GM23338 (cell line): ENCODE measurements around the gene HDAC9.

Experiments
- CREB1 ChIP-seq: fragments of 250-450 bp; sonication (Bioruptor Pico); IDR thresholded peaks from 2 replicates; pipeline ENCODE4 v1.5.0; 2020; ENCODE audit warnings: low read depth, mild to moderate bottlenecking, moderate library complexity
- EZH2 ChIP-seq: fragments of 200-600 bp; sonication (generic); IDR thresholded peaks from one replicate; pipeline ENCODE4 v1.8.0; 2017; ENCODE audit warnings: antibody characterized with exemption, mild to moderate bottlenecking, low read depth; ENCODE audit not compliant: unreplicated experiment
- EZH2phosphoT487 ChIP-seq: fragments of 200-600 bp; sonication (generic); IDR thresholded peaks from one replicate; pipeline ENCODE4 v1.8.1; 2018; ENCODE audit warnings: antibody characterized with exemption; ENCODE audit not compliant: unreplicated experiment
- JUNB ChIP-seq: IDR thresholded peaks from one replicate; pipeline ENCODE4 v1.6.1; 2016; ENCODE audit warnings: antibody characterized with exemption; ENCODE audit not compliant: unreplicated experiment
- NANOG ChIP-seq: IDR thresholded peaks from 2 replicates; pipeline ENCODE4 v1.6.1; 2016; ENCODE audit warnings: antibody characterized with exemption, borderline replicate concordance
- POLR2AphosphoS5 ChIP-seq: IDR thresholded peaks from 2 replicates; pipeline ENCODE4 v1.6.1; 2016; ENCODE audit warnings: antibody characterized with exemption, low read depth
- STAT1 ChIP-seq: IDR thresholded peaks from one replicate; pipeline ENCODE4 v1.6.1; 2016; ENCODE audit warnings: antibody characterized with exemption; ENCODE audit not compliant: unreplicated experiment
- ZNF114 ChIP-seq: fragments of 250-450 bp; sonication (Bioruptor Pico); IDR thresholded peaks from 2 replicates; pipeline ENCODE4 v1.5.0; 2020; ENCODE audit warnings: mild to moderate bottlenecking, moderate library complexity
- ZNF331 ChIP-seq: fragments of 250-450 bp; sonication (Bioruptor Pico); IDR thresholded peaks from 2 replicates; pipeline ENCODE4 v1.5.0; 2020; ENCODE audit warnings: low read depth, mild to moderate bottlenecking, moderate library complexity
- TF ChIP-seq, protein P1 (sequence below), 2 experiments: fragments of 200-600 bp in 1 of 2; sonication (generic) in 1 of 2; conservative IDR thresholded peaks; 2 replicates each; pipeline versions ENCODE4 v1.5.1 to v1.6.1; 2016 to 2017; ENCODE audit warnings: antibody characterized with exemption in 2 of 2, low read depth in 2 of 2, mild to moderate bottlenecking in 2 of 2, moderate library complexity in 1 of 2
- TF ChIP-seq, protein P2 (sequence below): IDR thresholded peaks from 2 replicates; pipeline ENCODE4 v1.6.1; 2016; ENCODE audit warnings: antibody characterized with exemption
- TF ChIP-seq, protein P3 (sequence below): IDR thresholded peaks from one replicate; pipeline ENCODE4 v1.6.1; 2018; ENCODE audit warnings: antibody characterized with exemption; ENCODE audit not compliant: unreplicated experiment
- TF ChIP-seq, protein P4 (sequence below): fragments of 250-450 bp; sonication (Bioruptor Pico); IDR thresholded peaks from 2 replicates; pipeline ENCODE4 v1.5.0; 2020; ENCODE audit warnings: mild to moderate bottlenecking, moderate library complexity

DNA sequence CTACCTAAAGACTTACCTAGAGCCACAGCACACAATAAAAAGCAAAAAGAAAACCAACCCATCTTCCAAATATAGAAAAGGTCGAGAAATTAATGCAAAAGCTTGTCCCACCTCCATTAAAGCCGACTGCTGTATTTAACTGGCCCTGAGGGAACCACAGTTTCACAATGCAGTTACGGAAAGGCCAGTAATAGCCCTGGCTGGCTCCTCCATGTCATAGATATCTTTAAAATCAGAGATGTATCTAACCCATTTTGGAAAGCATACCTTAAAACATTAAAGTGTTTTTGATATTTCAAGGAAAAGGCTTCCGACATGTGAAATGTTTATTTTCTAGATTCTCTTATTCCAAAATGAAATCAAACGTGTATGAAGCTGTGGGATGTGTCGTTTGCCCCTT, 23.0 kb downstream of the HDAC9 start:
- TF ChIP-seq EZH2phosphoT487 (no peak), POLR2AphosphoS5 (no peak), JUNB (no peak), EZH2 (no peak), STAT1 (no peak), CREB1 (CRISPR knock-in tag) (no peak), NANOG (no peak), ZNF114 (CRISPR knock-in tag) (no peak), ZNF331 (no peak)
- TF ChIP-seq, protein P1, sequence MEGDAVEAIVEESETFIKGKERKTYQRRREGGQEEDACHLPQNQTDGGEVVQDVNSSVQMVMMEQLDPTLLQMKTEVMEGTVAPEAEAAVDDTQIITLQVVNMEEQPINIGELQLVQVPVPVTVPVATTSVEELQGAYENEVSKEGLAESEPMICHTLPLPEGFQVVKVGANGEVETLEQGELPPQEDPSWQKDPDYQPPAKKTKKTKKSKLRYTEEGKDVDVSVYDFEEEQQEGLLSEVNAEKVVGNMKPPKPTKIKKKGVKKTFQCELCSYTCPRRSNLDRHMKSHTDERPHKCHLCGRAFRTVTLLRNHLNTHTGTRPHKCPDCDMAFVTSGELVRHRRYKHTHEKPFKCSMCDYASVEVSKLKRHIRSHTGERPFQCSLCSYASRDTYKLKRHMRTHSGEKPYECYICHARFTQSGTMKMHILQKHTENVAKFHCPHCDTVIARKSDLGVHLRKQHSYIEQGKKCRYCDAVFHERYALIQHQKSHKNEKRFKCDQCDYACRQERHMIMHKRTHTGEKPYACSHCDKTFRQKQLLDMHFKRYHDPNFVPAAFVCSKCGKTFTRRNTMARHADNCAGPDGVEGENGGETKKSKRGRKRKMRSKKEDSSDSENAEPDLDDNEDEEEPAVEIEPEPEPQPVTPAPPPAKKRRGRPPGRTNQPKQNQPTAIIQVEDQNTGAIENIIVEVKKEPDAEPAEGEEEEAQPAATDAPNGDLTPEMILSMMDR (conservative IDR thresholded peaks at IDR 0.05; ENCODE audit: low read depth in 2 of 2): no peak
- TF ChIP-seq, protein P2, sequence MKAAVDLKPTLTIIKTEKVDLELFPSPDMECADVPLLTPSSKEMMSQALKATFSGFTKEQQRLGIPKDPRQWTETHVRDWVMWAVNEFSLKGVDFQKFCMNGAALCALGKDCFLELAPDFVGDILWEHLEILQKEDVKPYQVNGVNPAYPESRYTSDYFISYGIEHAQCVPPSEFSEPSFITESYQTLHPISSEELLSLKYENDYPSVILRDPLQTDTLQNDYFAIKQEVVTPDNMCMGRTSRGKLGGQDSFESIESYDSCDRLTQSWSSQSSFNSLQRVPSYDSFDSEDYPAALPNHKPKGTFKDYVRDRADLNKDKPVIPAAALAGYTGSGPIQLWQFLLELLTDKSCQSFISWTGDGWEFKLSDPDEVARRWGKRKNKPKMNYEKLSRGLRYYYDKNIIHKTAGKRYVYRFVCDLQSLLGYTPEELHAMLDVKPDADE: no peak
- TF ChIP-seq, protein P3, sequence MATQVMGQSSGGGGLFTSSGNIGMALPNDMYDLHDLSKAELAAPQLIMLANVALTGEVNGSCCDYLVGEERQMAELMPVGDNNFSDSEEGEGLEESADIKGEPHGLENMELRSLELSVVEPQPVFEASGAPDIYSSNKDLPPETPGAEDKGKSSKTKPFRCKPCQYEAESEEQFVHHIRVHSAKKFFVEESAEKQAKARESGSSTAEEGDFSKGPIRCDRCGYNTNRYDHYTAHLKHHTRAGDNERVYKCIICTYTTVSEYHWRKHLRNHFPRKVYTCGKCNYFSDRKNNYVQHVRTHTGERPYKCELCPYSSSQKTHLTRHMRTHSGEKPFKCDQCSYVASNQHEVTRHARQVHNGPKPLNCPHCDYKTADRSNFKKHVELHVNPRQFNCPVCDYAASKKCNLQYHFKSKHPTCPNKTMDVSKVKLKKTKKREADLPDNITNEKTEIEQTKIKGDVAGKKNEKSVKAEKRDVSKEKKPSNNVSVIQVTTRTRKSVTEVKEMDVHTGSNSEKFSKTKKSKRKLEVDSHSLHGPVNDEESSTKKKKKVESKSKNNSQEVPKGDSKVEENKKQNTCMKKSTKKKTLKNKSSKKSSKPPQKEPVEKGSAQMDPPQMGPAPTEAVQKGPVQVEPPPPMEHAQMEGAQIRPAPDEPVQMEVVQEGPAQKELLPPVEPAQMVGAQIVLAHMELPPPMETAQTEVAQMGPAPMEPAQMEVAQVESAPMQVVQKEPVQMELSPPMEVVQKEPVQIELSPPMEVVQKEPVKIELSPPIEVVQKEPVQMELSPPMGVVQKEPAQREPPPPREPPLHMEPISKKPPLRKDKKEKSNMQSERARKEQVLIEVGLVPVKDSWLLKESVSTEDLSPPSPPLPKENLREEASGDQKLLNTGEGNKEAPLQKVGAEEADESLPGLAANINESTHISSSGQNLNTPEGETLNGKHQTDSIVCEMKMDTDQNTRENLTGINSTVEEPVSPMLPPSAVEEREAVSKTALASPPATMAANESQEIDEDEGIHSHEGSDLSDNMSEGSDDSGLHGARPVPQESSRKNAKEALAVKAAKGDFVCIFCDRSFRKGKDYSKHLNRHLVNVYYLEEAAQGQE: no peak
- TF ChIP-seq, protein P4, sequence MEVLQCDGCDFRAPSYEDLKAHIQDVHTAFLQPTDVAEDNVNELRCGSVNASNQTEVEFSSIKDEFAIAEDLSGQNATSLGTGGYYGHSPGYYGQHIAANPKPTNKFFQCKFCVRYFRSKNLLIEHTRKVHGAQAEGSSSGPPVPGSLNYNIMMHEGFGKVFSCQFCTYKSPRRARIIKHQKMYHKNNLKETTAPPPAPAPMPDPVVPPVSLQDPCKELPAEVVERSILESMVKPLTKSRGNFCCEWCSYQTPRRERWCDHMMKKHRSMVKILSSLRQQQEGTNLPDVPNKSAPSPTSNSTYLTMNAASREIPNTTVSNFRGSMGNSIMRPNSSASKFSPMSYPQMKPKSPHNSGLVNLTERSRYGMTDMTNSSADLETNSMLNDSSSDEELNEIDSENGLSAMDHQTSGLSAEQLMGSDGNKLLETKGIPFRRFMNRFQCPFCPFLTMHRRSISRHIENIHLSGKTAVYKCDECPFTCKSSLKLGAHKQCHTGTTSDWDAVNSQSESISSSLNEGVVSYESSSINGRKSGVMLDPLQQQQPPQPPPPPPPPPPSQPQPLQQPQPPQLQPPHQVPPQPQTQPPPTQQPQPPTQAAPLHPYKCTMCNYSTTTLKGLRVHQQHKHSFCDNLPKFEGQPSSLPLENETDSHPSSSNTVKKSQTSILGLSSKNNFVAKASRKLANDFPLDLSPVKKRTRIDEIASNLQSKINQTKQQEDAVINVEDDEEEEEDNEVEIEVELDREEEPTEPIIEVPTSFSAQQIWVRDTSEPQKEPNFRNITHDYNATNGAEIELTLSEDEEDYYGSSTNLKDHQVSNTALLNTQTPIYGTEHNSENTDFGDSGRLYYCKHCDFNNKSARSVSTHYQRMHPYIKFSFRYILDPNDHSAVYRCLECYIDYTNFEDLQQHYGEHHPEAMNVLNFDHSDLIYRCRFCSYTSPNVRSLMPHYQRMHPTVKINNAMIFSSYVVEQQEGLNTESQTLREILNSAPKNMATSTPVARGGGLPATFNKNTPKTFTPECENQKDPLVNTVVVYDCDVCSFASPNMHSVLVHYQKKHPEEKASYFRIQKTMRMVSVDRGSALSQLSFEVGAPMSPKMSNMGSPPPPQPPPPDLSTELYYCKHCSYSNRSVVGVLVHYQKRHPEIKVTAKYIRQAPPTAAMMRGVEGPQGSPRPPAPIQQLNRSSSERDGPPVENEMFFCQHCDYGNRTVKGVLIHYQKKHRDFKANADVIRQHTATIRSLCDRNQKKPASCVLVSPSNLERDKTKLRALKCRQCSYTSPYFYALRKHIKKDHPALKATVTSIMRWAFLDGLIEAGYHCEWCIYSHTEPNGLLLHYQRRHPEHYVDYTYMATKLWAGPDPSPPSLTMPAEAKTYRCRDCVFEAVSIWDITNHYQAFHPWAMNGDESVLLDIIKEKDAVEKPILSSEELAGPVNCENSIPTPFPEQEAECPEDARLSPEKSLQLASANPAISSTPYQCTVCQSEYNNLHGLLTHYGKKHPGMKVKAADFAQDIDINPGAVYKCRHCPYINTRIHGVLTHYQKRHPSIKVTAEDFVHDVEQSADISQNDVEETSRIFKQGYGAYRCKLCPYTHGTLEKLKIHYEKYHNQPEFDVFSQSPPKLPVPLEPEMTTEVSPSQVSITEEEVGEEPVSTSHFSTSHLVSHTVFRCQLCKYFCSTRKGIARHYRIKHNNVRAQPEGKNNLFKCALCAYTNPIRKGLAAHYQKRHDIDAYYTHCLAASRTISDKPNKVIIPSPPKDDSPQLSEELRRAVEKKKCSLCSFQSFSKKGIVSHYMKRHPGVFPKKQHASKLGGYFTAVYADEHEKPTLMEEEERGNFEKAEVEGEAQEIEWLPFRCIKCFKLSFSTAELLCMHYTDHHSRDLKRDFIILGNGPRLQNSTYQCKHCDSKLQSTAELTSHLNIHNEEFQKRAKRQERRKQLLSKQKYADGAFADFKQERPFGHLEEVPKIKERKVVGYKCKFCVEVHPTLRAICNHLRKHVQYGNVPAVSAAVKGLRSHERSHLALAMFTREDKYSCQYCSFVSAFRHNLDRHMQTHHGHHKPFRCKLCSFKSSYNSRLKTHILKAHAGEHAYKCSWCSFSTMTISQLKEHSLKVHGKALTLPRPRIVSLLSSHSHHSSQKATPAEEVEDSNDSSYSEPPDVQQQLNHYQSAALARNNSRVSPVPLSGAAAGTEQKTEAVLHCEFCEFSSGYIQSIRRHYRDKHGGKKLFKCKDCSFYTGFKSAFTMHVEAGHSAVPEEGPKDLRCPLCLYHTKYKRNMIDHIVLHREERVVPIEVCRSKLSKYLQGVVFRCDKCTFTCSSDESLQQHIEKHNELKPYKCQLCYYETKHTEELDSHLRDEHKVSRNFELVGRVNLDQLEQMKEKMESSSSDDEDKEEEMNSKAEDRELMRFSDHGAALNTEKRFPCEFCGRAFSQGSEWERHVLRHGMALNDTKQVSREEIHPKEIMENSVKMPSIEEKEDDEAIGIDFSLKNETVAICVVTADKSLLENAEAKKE (CRISPR knock-in tag): no peak
